Uterus (tissue), 4 donors: Measurements from ENCODE around the gene KLHDC8B. TPM values are rescaled to one million over a fixed set of nuclear protein-coding genes. Genes with fewer than 3 reads are reported as not detected.
A peak's percentile ranks its signal among the peaks of the same experiment; 100 is the strongest.
"Not testable (repeated sequence)": the region's sequence is repeated elsewhere in the genome, so short reads cannot be mapped to it uniquely, and the experiment has no call there.

Source experiments
- DNase-seq, 2 donors: peaks; one replicate each; pipeline ENCODE4 v3.0.0-alpha.2; 2019 to 2020
- H3K27ac ChIP-seq, 2 donors: fragments of 200-600 bp; sonication (generic); 1 replicate in 1 of 2; 2 replicates in 1 of 2; pipeline ENCODE4 v1.5.1; 2016 to 2018
- H3K27me3 ChIP-seq, 2 donors: fragments of 200-600 bp; sonication (generic); one replicate each; pipeline ENCODE4 v1.5.1; 2018 to 2019; ENCODE audit warnings: control low read depth in 1 of 2
- H3K36me3 ChIP-seq, 2 donors: fragments of 200-600 bp; sonication (generic); one replicate each; pipeline ENCODE4 v1.5.1; 2019; ENCODE audit warnings: control low read depth in 1 of 2
- H3K4me1 ChIP-seq, 2 donors: fragments of 200-600 bp; sonication (generic); one replicate each; pipeline ENCODE4 v1.5.1; 2018 to 2019; ENCODE audit warnings: control low read depth in 1 of 2
- H3K4me3 ChIP-seq, 2 donors: fragments of 200-600 bp; sonication (generic); 1 replicate in 1 of 2; 2 replicates in 1 of 2; pipeline ENCODE4 v1.5.1; 2018 to 2019; ENCODE audit warnings: mild to moderate bottlenecking in 1 of 2
- H3K9me3 ChIP-seq, 2 donors: fragments of 200-600 bp; sonication (generic); one replicate each; pipeline ENCODE4 v1.5.1; 2019; ENCODE audit warnings: control low read depth in 1 of 2
- CTCF ChIP-seq, 4 experiments: fragments of 200-600 bp in 2 of 4; fragments of 450-650 bp in 2 of 4; sonication (generic) in 2 of 4; IDR thresholded peaks; one replicate each; pipeline ENCODE4 v1.5.1; 2016 to 2019; ENCODE audit warnings: antibody characterized with exemption in 4 of 4, mild to moderate bottlenecking in 2 of 4, moderate library complexity in 1 of 4
- POLR2A ChIP-seq, 2 donors: fragments of 450-650 bp; IDR thresholded peaks; one replicate each; pipeline ENCODE4 v1.6.1; 2016; ENCODE audit warnings: antibody characterized with exemption in 2 of 2, mild to moderate bottlenecking in 1 of 2, moderate library complexity in 1 of 2
- intact Hi-C: fragments of 100-400 bp; cut with DNase I; formaldehyde crosslinking; loops from one replicate; pipeline ENCODE4 v1.15.1; 2023; ENCODE audit warnings: low total_unique reads
- total RNA-seq, 4 donors: library from RNA; depleted of rRNA in 3 of 4; stranded (reverse); fragments of >200 nt in 3 of 4; gene quantifications; one replicate each; pipeline versions ENCODE4 v1.1.0 to v1.2.4, GENCODE V29; 2014 to 2023
- donor health status: DM: yes; HTN: yes; CAD: no.

KLHDC8B gene
- total RNA-seq, 4 donors from 2014 or later = 7.7 to 67.6 (median 39.4) TPM

GRCh38 chr3:49198611-49199230 is 27.3 kb downstream of the KLHDC8B start:
- no peaks in the 10 kb centered on the region for H3K9me3 ChIP-seq
- peak overlapping the region; percentile 50 to 53 for H3K4me3 ChIP-seq
- TF ChIP-seq CTCF (IDR thresholded peaks at IDR 0.05) (no peak), POLR2A (IDR thresholded peaks at IDR 0.05) (no peak)
- no peak for DNase-seq
- intact Hi-C loops = no loop called here
- no peaks in the 10 kb centered on the region for H3K27me3 ChIP-seq
- no peaks in the 10 kb centered on the region for H3K4me1 ChIP-seq
- H3K36me3 ChIP-seq = no peaks in the 10 kb centered on the region
- peak overlapping the region; percentile 12 to 23 for H3K27ac ChIP-seq

GRCh38 chr3:49199239-49199899 is 28.0 kb downstream of the KLHDC8B start:
- no peaks in the 10 kb centered on the region for H3K4me1 ChIP-seq
- TF ChIP-seq POLR2A (IDR thresholded peaks at IDR 0.05) = peak; percentile 24 to 45
- TF ChIP-seq CTCF (IDR thresholded peaks at IDR 0.05) = no peak
- H3K27ac ChIP-seq = peak overlapping the region; percentile 64 to 67
- H3K27me3 ChIP-seq = no peaks in the 10 kb centered on the region
- H3K9me3 ChIP-seq = no peaks in the 10 kb centered on the region
- no peaks in the 10 kb centered on the region for H3K36me3 ChIP-seq
- peak; percentile 92 to 96 for DNase-seq
- peak overlapping the region; percentile 50 to 53 for H3K4me3 ChIP-seq
- intact Hi-C loops = no loop called here

GRCh38 chr3:49199900-49200281 is 28.5 kb downstream of the KLHDC8B start:
- H3K4me1 ChIP-seq = no peaks in the 10 kb centered on the region
- H3K4me3 ChIP-seq = peak overlapping the region; percentile 50 to 53
- intact Hi-C loops = no loop called here
- no peaks in the 10 kb centered on the region for H3K9me3 ChIP-seq
- no peak for DNase-seq
- H3K36me3 ChIP-seq = no peaks in the 10 kb centered on the region
- peak overlapping the region; percentile 64 to 67 for H3K27ac ChIP-seq
- no peaks in the 10 kb centered on the region for H3K27me3 ChIP-seq
- TF ChIP-seq CTCF (IDR thresholded peaks at IDR 0.05) (no peak), POLR2A (IDR thresholded peaks at IDR 0.05) (no peak)

- Histone ChIP-seq H3K36me3 (no peaks in the 10 kb centered on the region), H3K4me3 (no peak overlapping the region), H3K27ac (no peak overlapping the region), H3K9me3 (no peaks in the 10 kb centered on the region), H3K27me3 (no peaks in the 10 kb centered on the region), H3K4me1 (no peaks in the 10 kb centered on the region)
- intact Hi-C loops = no loop called here
- no peak for DNase-seq
- TF ChIP-seq POLR2A (IDR thresholded peaks at IDR 0.05) = no peak
Observed at GRCh38 chr3:49213541-49213943, 42.1 kb downstream of the KLHDC8B start.

GRCh38 chr3:49213998-49214397 is 42.6 kb downstream of the KLHDC8B start:
- TF ChIP-seq POLR2A (IDR thresholded peaks at IDR 0.05) (no peak), CTCF (IDR thresholded peaks at IDR 0.05) (no peak)
- H3K36me3 ChIP-seq = no peaks in the 10 kb centered on the region
- H3K4me3 ChIP-seq = no peak overlapping the region
- no peaks in the 10 kb centered on the region for H3K9me3 ChIP-seq
- no peak for DNase-seq
- H3K27ac ChIP-seq = no peak overlapping the region
- no peaks in the 10 kb centered on the region for H3K27me3 ChIP-seq
- intact Hi-C loops = no loop called here
- no peaks in the 10 kb centered on the region for H3K4me1 ChIP-seq

GRCh38 chr3:49216687-49217086 is 45.3 kb downstream of the KLHDC8B start:
- DNase-seq, H3K27me3 ChIP-seq, H3K4me1 ChIP-seq, H3K4me3 ChIP-seq, H3K9me3 ChIP-seq, H3K36me3 ChIP-seq, H3K27ac ChIP-seq, intact Hi-C loops: not testable (repeated sequence)

- H3K4me1 ChIP-seq, intact Hi-C loops, DNase-seq: not testable (repeated sequence)
Observed at GRCh38 chr3:49217108-49217507, 45.7 kb downstream of the KLHDC8B start.

More at GRCh38 chr3:49217108-49217507, 45.7 kb downstream of the KLHDC8B start:
- not testable (repeated sequence) for H3K4me3 ChIP-seq, H3K27me3 ChIP-seq, H3K9me3 ChIP-seq, H3K36me3 ChIP-seq
- peak overlapping the region in 1 of 2 donors; percentile 80 for H3K27ac ChIP-seq
